WERI-Rb-1 (cell line): Measurements from ENCODE around the gene PCNT.

ENCODE experiments used
- DNase-seq: peaks from one replicate; pipeline ENCODE4 v3.0.0-alpha.2; 2020
- H3K27ac ChIP-seq: fragments of 250-450 bp; sonication (Bioruptor Pico); 2 replicates; pipeline ENCODE4 v1.5.1; 2020; ENCODE audit warnings: mild to moderate bottlenecking, moderate library complexity
- H3K27me3 ChIP-seq: fragments of 250-450 bp; sonication (Bioruptor Pico); 2 replicates; pipeline ENCODE4 v1.5.1; 2021; ENCODE audit warnings: mild to moderate bottlenecking, low read depth, moderate library complexity; ENCODE audit not compliant: insufficient read depth, severe bottlenecking
- H3K36me3 ChIP-seq: fragments of 250-450 bp; sonication (Bioruptor Pico); 2 replicates; pipeline ENCODE4 v1.5.1; 2020; ENCODE audit warnings: mild to moderate bottlenecking, moderate library complexity
- H3K4me3 ChIP-seq: 2 replicates; pipeline ENCODE4 v1.5.1; 2011; ENCODE audit warnings: low read depth, mild to moderate bottlenecking, control low read depth, low read length
- H3K9me3 ChIP-seq: fragments of 250-450 bp; sonication (Bioruptor Pico); 2 replicates; pipeline ENCODE4 v1.5.1; 2021; ENCODE audit warnings: mild to moderate bottlenecking, moderate library complexity; ENCODE audit not compliant: severe bottlenecking
- CTCF ChIP-seq: IDR thresholded peaks from 2 replicates; pipeline ENCODE4 v1.5.1; 2011; ENCODE audit warnings: low read depth, mild to moderate bottlenecking, control low read depth, inconsistent platforms, low read length

The PCNT gene

GRCh38 chr21:46285761-46286647 lies 38.0 kb upstream of the PCNT start, which contains the start of gene YBEY:
TSS of gene YBEY (plus strand) at chr21:46286342. CDS start at chr21:46286914, 572 bp downstream.
- TF ChIP-seq CTCF = peak; percentile 42
- Histone ChIP-seq H3K27me3 (no peaks in the 10 kb centered on the region), H3K4me3 (peak within 1 kb of the TSS; percentile 96), H3K27ac (peak within 1 kb of the TSS; percentile 95), H3K9me3 (peaks cover 2% of the 10 kb centered on the region), H3K36me3 (peaks cover 54% of the 10 kb centered on the region)
- DNase-seq = peak; percentile 95

GRCh38 chr21:46286648-46287002 lies 37.3 kb upstream of the PCNT start:
- peak overlapping the region; percentile 96 for H3K4me3 ChIP-seq
- peak overlapping the region; percentile 95 for H3K27ac ChIP-seq
- no peak for DNase-seq
- peaks cover 2% of the 10 kb centered on the region for H3K9me3 ChIP-seq
- no peaks in the 10 kb centered on the region for H3K27me3 ChIP-seq
- H3K36me3 ChIP-seq = peaks cover 54% of the 10 kb centered on the region
- TF ChIP-seq CTCF = no peak

- peak overlapping the region; percentile 96 for H3K4me3 ChIP-seq
Observed at GRCh38 chr21:46287541-46287940, 36.4 kb upstream of the PCNT start.

GRCh38 chr21:46289655-46290179 lies 34.2 kb upstream of the PCNT start:
- H3K36me3 ChIP-seq = peaks cover 29% of the 10 kb centered on the region
- DNase-seq = no peak

More at GRCh38 chr21:46287541-46287940, 36.4 kb upstream of the PCNT start:
- DNase-seq = no peak
- peaks cover 2% of the 10 kb centered on the region for H3K9me3 ChIP-seq
- H3K27me3 ChIP-seq = no peaks in the 10 kb centered on the region
- H3K27ac ChIP-seq = peak overlapping the region; percentile 95
- TF ChIP-seq CTCF = no peak
- H3K36me3 ChIP-seq = peaks cover 51% of the 10 kb centered on the region

GRCh38 chr21:46291561-46291960 lies 32.4 kb upstream of the PCNT start:
- no peaks in the 10 kb centered on the region for H3K9me3 ChIP-seq
- no peak overlapping the region for H3K4me3 ChIP-seq
- no peak overlapping the region for H3K27ac ChIP-seq
- H3K36me3 ChIP-seq = peaks cover 22% of the 10 kb centered on the region
- H3K27me3 ChIP-seq = no peaks in the 10 kb centered on the region
- no peak for TF ChIP-seq CTCF
- no peak for DNase-seq

More at GRCh38 chr21:46289655-46290179, 34.2 kb upstream of the PCNT start:
- no peaks in the 10 kb centered on the region for H3K27me3 ChIP-seq
- H3K9me3 ChIP-seq = no peaks in the 10 kb centered on the region
- no peak overlapping the region for H3K4me3 ChIP-seq
- no peak overlapping the region for H3K27ac ChIP-seq
- no peak for TF ChIP-seq CTCF
